Fibroblast of lung (primary cell): ENCODE measurements around the gene FMNL2. TPM values are rescaled to one million over a fixed set of nuclear protein-coding genes. Genes with fewer than 3 reads are reported as not detected.

Experiments used
- DNase-seq, 2 donors: peaks; one replicate each; pipeline versions ENCODE4 v3.0.0 to v3.0.0-alpha.2; 2010; ENCODE audit warnings: low read depth in 2 of 2
- H2AFZ ChIP-seq: 2 replicates; pipeline ENCODE4 v1.5.1; 2012; ENCODE audit warnings: low read length, control low read depth, inconsistent platforms
- H3K27ac ChIP-seq: 2 replicates; pipeline ENCODE4 v1.5.1; 2011; ENCODE audit warnings: low read length, control low read depth; ENCODE audit not compliant: insufficient read depth
- H3K27me3 ChIP-seq: 2 replicates; pipeline ENCODE4 v1.5.1; 2011; ENCODE audit warnings: mild to moderate bottlenecking, low read length; ENCODE audit not compliant: control insufficient read depth, insufficient read depth
- H3K36me3 ChIP-seq: 2 replicates; pipeline ENCODE4 v1.5.1; 2011; ENCODE audit warnings: low read length; ENCODE audit not compliant: control insufficient read depth, insufficient read depth
- H3K4me1 ChIP-seq: 2 replicates; pipeline ENCODE4 v1.5.1; 2011; ENCODE audit warnings: low read length; ENCODE audit not compliant: control insufficient read depth, insufficient read depth; ENCODE audit errors: extremely low read depth
- H3K4me2 ChIP-seq: 2 replicates; pipeline ENCODE4 v1.5.1; 2011; ENCODE audit warnings: low read length, control low read depth; ENCODE audit not compliant: insufficient read depth; ENCODE audit errors: extremely low read depth
- H3K4me3 ChIP-seq, 4 experiments: fragments of 200-600 bp in 1 of 4; sonication (generic) in 1 of 4; replicated peaks in 1 of 4; 2 replicates each; pipeline ENCODE4 v1.5.1; 2011 to 2016; ENCODE audit warnings: low read length in 4 of 4, low read depth in 3 of 4, mild to moderate bottlenecking in 3 of 4, control low read depth in 2 of 4, inconsistent platforms in 1 of 4, mixed read lengths in 1 of 4; ENCODE audit not compliant: insufficient read depth in 1 of 4; ENCODE audit errors: control extremely low read depth in 1 of 4
- H3K79me2 ChIP-seq: 2 replicates; pipeline ENCODE4 v1.5.1; 2012; ENCODE audit warnings: mild to moderate bottlenecking, low read length, inconsistent platforms; ENCODE audit not compliant: control insufficient read depth, insufficient read depth
- H3K9ac ChIP-seq: 2 replicates; pipeline ENCODE4 v1.5.1; 2011; ENCODE audit warnings: mild to moderate bottlenecking, low read length, control low read depth; ENCODE audit not compliant: insufficient read depth
- H3K9me3 ChIP-seq: 2 replicates; pipeline ENCODE4 v1.5.1; 2012; ENCODE audit warnings: low read depth, low read length; ENCODE audit not compliant: control insufficient read depth, insufficient read depth
- H4K20me1 ChIP-seq: 2 replicates; pipeline ENCODE4 v1.5.1; 2011; ENCODE audit warnings: low read length; ENCODE audit not compliant: control insufficient read depth, insufficient read depth; ENCODE audit errors: extremely low read depth
- EZH2 ChIP-seq: IDR thresholded peaks from 2 replicates; pipeline ENCODE4 v1.5.1; 2012; ENCODE audit warnings: low read length, control low read depth, mild to moderate bottlenecking; ENCODE audit errors: missing control alignments
- polyA plus RNA-seq, 2 donors: library from polyadenylated mRNA; depleted of rRNA in 1 of 2; stranded (reverse) in 1 of 2; unstranded in 1 of 2; fragments of >200 nt; gene quantifications; 2 replicates each; pipeline ENCODE4 v1.2.1, GENCODE V29; 2011 to 2012; ENCODE audit warnings: missing spikeins in 1 of 2
- total RNA-seq: library from RNA; depleted of rRNA; stranded (reverse); fragments of >200 nt; gene quantifications from 2 replicates; pipeline ENCODE4 v1.2.1, GENCODE V29; 2014
- TF ChIP-seq, protein P1 (sequence below), 2 donors: IDR thresholded peaks in 1 of 2; conservative IDR thresholded peaks in 1 of 2; 1 replicate in 1 of 2; 2 replicates in 1 of 2; pipeline ENCODE4 v1.5.1; 2011 to 2012; ENCODE audit warnings: low read length in 2 of 2, control low read depth in 1 of 2, inconsistent platforms in 1 of 2, low read depth in 1 of 2, mild to moderate bottlenecking in 1 of 2

The FMNL2 gene
- total and polyA plus RNA-seq, 2 donors (not counting 1 experiment from before 2014, with no cell fraction given): 12.0 to 30.2 TPM

DNA sequence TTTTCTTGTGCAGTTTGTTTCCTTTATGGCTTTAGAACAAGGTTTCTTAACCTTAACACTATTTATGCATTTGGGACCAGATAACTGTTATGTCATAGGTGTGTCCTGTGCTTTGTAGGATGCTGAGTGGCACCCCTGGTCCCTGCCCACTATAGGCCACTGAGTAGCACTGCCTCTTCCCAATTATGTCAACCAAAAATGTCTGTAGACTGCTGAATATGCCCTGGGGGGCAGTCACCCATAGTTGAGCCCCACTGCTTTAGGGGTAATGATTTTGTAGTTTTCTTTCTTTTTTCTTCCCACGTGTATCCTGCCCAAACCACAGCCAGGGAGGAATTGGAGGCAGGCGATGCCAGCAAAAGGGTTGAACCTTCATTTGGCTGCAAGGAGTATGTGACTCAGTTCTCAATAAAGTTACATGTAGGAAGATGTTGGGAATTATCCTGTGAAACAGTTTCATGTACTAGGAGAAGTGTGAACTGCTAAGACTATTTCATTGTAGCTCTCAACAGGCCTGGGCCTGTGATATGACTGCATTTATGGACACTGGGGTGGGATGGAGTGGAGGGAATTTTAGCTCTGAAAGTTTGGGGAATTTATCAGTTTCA lies 65.7 kb downstream of the FMNL2 start:
- H3K27me3 ChIP-seq: no peaks in the 10 kb centered on the region
- no peak for TF ChIP-seq EZH2
- TF ChIP-seq, protein P1, sequence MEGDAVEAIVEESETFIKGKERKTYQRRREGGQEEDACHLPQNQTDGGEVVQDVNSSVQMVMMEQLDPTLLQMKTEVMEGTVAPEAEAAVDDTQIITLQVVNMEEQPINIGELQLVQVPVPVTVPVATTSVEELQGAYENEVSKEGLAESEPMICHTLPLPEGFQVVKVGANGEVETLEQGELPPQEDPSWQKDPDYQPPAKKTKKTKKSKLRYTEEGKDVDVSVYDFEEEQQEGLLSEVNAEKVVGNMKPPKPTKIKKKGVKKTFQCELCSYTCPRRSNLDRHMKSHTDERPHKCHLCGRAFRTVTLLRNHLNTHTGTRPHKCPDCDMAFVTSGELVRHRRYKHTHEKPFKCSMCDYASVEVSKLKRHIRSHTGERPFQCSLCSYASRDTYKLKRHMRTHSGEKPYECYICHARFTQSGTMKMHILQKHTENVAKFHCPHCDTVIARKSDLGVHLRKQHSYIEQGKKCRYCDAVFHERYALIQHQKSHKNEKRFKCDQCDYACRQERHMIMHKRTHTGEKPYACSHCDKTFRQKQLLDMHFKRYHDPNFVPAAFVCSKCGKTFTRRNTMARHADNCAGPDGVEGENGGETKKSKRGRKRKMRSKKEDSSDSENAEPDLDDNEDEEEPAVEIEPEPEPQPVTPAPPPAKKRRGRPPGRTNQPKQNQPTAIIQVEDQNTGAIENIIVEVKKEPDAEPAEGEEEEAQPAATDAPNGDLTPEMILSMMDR (conservative IDR thresholded peaks at IDR 0.05 in 1 of 2, IDR thresholded peaks at IDR 0.05 in 1 of 2; ENCODE audit: low read depth in 1 of 2, low read length in 2 of 2): no peak
- peaks cover 8% of the 10 kb centered on the region for H3K4me1 ChIP-seq
- no peak overlapping the region for H3K27ac ChIP-seq
- no peaks in the 10 kb centered on the region for H3K36me3 ChIP-seq
- no peak overlapping the region for H3K4me2 ChIP-seq
- H3K79me2 ChIP-seq: peaks cover 15% of the 10 kb centered on the region
- H3K9me3 ChIP-seq: no peaks in the 10 kb centered on the region
- H3K9ac ChIP-seq: no peak overlapping the region
- no peak overlapping the region for H3K4me3 ChIP-seq
- DNase-seq: peak in 1 of 2 donors; percentile 40
- no peaks in the 10 kb centered on the region for H4K20me1 ChIP-seq
- no peak overlapping the region for H2AFZ ChIP-seq

DNA sequence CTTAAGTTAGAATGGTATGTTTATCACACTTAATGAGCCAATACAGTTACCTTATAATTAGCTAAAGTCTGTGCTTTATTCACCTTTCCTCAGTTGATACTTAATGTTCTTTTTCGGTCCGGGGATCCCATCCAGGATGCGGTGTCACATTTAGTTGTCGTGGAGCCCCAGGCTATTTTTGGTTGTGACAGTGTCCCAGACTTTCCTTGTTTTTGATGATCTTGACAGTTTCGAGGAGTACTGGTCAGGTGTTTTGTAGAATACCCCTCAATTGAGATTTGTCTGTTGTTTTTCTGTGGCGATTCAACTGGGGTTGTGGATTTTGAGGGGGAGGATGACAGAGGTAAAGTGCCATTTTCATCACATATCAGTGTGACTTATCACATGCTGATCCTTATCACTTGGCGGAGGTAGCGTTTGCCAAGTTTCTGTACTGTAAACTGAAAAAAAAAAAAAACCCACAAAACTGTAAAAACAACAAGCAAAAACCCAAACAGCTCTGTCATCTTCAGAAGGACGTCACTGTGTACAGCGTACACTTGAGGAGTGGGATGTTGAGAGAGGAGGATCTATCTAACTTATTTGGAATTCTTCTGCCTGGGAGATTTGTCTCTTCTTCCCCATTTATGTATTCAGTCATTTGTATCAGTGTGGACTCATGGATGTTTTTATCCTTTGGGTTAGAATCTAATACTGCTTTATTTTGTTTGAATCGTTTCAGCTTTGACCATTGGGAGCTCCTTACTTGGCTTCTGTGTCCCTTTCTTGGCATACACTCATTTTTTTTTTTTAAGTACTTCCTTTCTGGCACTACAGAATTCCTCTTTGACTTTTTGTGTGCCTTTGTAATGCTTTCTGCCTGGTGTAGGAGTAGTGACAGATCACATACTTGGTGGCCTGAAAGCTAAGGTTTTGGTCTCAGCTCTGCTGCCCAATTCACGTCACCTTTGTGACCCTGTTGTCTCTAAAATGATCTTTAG lies 68.1 kb downstream of the FMNL2 start:
- Histone ChIP-seq H3K4me1 (peaks cover 7% of the 10 kb centered on the region), H4K20me1 (no peaks in the 10 kb centered on the region), H3K27me3 (no peaks in the 10 kb centered on the region), H3K9ac (no peak overlapping the region), H3K4me3 (no peak overlapping the region), H3K27ac (no peak overlapping the region), H3K4me2 (no peak overlapping the region), H3K36me3 (no peaks in the 10 kb centered on the region), H3K79me2 (peaks cover 17% of the 10 kb centered on the region), H2AFZ (no peak overlapping the region), H3K9me3 (no peaks in the 10 kb centered on the region)
- TF ChIP-seq, protein P1 (conservative IDR thresholded peaks at IDR 0.05 in 1 of 2, IDR thresholded peaks at IDR 0.05 in 1 of 2; ENCODE audit: low read depth in 1 of 2, low read length in 2 of 2): no peak
- no peak for TF ChIP-seq EZH2
- DNase-seq: peak in 1 of 2 donors; percentile 46
